HepG2 (cell line): ENCODE results near the gene ERMARD. TPM values are rescaled to one million over a fixed set of nuclear protein-coding genes. Genes with fewer than 3 reads are reported as not detected.

Source experiments
- CBX5 ChIP-seq: sonication (generic); formaldehyde crosslinking; IDR thresholded peaks from 2 replicates; pipeline ENCODE4 v1.4.0; 2020; ENCODE audit warnings: missing genetic modification reagents, borderline replicate concordance
- CREB1 ChIP-seq, 2 experiments: fragments of 450-650 bp in 1 of 2; IDR thresholded peaks; 2 replicates each; pipeline ENCODE4 v1.6.1; 2016 to 2017; ENCODE audit warnings: control low read depth in 1 of 2, mild to moderate bottlenecking in 1 of 2, missing compliant biosample characterization in 1 of 2, missing genetic modification characterization in 1 of 2
- HNF4A ChIP-seq: sonication (generic); formaldehyde crosslinking; IDR thresholded peaks from 2 replicates; pipeline ENCODE4 v1.4.0; 2020; ENCODE audit warnings: missing genetic modification reagents
- NFYB ChIP-seq: sonication (generic); formaldehyde crosslinking; IDR thresholded peaks from 2 replicates; pipeline ENCODE4 v1.4.0; 2020; ENCODE audit warnings: missing genetic modification reagents
- NPAS2 ChIP-seq: sonication (generic); formaldehyde crosslinking; IDR thresholded peaks from 2 replicates; pipeline ENCODE4 v1.8.0; 2022; ENCODE audit warnings: mild to moderate bottlenecking, missing genetic modification reagents, borderline replicate concordance
- SNAPC2 ChIP-seq: sonication (generic); formaldehyde crosslinking; IDR thresholded peaks from 2 replicates; pipeline ENCODE4 v1.8.1; 2022; ENCODE audit warnings: mild to moderate bottlenecking, missing genetic modification reagents
- TAF1 ChIP-seq: sonication (generic); formaldehyde crosslinking; IDR thresholded peaks from 2 replicates; pipeline ENCODE4 v1.4.0; 2020; ENCODE audit warnings: missing genetic modification reagents
- ZBTB38 ChIP-seq: sonication (generic); formaldehyde crosslinking; IDR thresholded peaks from 2 replicates; pipeline ENCODE4 v1.5.1; 2020; ENCODE audit warnings: mild to moderate bottlenecking, missing genetic modification reagents
- ZNF138 ChIP-seq: sonication (generic); formaldehyde crosslinking; IDR thresholded peaks from 2 replicates; pipeline ENCODE4 v1.5.0; 2020; ENCODE audit warnings: mild to moderate bottlenecking, low read depth, missing genetic modification reagents
- ZNF616 ChIP-seq: sonication (generic); formaldehyde crosslinking; IDR thresholded peaks from 2 replicates; pipeline ENCODE4 v1.5.0; 2020; ENCODE audit warnings: low read depth, mild to moderate bottlenecking, missing genetic modification reagents
- ZNF629 ChIP-seq: sonication (generic); formaldehyde crosslinking; conservative IDR thresholded peaks from 2 replicates; pipeline ENCODE4 v1.5.0; 2020; ENCODE audit warnings: missing genetic modification reagents
- ZSCAN20 ChIP-seq: sonication (generic); formaldehyde crosslinking; IDR thresholded peaks from 2 replicates; pipeline ENCODE4 v1.4.0; 2020; ENCODE audit warnings: missing genetic modification reagents, mild to moderate bottlenecking, borderline replicate concordance
- polyA plus RNA-seq, 8 experiments: library from polyadenylated mRNA; depleted of rRNA in 3 of 8; stranded (reverse) in 7 of 8; unstranded in 1 of 8; fragments of >200 nt; fragmentation: Illumina TruSeq in 4 of 8; extraction: Trizol in 4 of 8; gene quantifications; 2 replicates each; pipeline versions ENCODE4 v1.2.1 to v1.2.3, GENCODE V29; 2011 to 2016; ENCODE audit warnings: low read depth in 4 of 8, missing spikeins in 1 of 8, mixed read lengths in 1 of 8; ENCODE audit not compliant: insufficient read depth in 1 of 8
- total RNA-seq, 5 experiments: library from RNA; depleted of rRNA; stranded (reverse); fragments of >200 nt; fragmentation: Illumina TruSeq; extraction: Trizol; gene quantifications; 2 replicates each; pipeline ENCODE4 v1.2.3, GENCODE V29; 2016; ENCODE audit warnings: low read depth in 1 of 5
- TF ChIP-seq, protein P1 (sequence below): sonication (generic); formaldehyde crosslinking; IDR thresholded peaks from 2 replicates; pipeline ENCODE4 v1.4.0; 2020; ENCODE audit warnings: mild to moderate bottlenecking, missing genetic modification reagents
- TF ChIP-seq, protein P2 (sequence below): fragments of 450-650 bp; IDR thresholded peaks from 2 replicates; pipeline ENCODE4 v1.6.1; 2017; ENCODE audit warnings: mild to moderate bottlenecking
- TF ChIP-seq, protein P3 (sequence below): sonication (generic); formaldehyde crosslinking; conservative IDR thresholded peaks from 2 replicates; pipeline ENCODE4 v1.4.0; 2020; ENCODE audit warnings: missing genetic modification reagents

Gene ERMARD
- total and polyA plus RNA-seq, 2 of the 13 experiments (the other 11 are each of a cell fraction or from before 2014, with no cell fraction given): 8.8 to 10.7 TPM

DNA sequence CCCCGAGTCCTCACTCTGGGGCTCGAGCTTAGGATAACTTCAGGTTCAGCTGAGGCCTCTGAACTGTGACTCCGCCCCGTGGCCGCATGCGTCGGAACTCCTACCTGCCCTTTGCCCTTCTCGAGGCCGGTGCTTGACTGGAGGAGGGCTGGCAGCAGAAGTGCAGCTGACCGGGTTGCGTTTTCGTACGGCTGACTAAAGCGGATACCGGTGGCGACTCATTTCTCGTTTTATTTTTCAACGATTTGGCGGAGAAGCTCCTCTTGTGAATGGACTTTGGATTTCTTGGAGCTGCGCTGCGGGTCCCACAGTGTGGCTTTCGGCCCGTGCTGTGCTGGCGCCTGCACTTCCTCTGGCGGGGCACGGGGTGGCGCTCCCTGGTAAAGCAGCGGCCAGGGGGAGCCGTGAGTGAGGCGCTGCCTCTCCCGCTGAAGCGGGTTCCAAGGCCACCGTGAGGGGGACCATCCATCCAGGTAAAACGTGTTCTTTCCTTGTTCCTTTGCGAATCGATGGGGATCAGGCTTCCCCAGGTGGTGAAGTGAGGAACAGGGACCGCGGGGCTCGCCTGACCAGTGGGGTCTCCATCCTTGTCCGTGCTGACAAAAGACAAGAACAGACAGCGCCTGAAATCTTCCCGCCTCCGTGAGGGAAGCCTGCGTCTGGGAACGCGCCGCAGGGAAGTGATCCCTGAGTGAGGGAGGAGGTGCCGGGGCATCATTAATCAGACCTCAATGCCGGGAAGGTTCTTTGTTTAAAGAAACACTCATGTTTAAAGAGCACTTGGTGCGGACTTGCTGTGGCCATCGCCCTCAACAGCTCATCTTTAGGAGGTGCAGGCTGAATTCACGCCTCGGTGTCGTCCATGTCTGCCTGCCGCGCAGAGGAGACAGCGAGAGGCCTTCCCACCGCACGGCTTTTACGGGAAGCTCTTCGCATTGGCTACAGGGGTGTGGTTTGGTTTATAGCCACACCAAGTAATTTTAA, 38.8 kb downstream of the ERMARD start (continued):
- TF ChIP-seq, protein P1, sequence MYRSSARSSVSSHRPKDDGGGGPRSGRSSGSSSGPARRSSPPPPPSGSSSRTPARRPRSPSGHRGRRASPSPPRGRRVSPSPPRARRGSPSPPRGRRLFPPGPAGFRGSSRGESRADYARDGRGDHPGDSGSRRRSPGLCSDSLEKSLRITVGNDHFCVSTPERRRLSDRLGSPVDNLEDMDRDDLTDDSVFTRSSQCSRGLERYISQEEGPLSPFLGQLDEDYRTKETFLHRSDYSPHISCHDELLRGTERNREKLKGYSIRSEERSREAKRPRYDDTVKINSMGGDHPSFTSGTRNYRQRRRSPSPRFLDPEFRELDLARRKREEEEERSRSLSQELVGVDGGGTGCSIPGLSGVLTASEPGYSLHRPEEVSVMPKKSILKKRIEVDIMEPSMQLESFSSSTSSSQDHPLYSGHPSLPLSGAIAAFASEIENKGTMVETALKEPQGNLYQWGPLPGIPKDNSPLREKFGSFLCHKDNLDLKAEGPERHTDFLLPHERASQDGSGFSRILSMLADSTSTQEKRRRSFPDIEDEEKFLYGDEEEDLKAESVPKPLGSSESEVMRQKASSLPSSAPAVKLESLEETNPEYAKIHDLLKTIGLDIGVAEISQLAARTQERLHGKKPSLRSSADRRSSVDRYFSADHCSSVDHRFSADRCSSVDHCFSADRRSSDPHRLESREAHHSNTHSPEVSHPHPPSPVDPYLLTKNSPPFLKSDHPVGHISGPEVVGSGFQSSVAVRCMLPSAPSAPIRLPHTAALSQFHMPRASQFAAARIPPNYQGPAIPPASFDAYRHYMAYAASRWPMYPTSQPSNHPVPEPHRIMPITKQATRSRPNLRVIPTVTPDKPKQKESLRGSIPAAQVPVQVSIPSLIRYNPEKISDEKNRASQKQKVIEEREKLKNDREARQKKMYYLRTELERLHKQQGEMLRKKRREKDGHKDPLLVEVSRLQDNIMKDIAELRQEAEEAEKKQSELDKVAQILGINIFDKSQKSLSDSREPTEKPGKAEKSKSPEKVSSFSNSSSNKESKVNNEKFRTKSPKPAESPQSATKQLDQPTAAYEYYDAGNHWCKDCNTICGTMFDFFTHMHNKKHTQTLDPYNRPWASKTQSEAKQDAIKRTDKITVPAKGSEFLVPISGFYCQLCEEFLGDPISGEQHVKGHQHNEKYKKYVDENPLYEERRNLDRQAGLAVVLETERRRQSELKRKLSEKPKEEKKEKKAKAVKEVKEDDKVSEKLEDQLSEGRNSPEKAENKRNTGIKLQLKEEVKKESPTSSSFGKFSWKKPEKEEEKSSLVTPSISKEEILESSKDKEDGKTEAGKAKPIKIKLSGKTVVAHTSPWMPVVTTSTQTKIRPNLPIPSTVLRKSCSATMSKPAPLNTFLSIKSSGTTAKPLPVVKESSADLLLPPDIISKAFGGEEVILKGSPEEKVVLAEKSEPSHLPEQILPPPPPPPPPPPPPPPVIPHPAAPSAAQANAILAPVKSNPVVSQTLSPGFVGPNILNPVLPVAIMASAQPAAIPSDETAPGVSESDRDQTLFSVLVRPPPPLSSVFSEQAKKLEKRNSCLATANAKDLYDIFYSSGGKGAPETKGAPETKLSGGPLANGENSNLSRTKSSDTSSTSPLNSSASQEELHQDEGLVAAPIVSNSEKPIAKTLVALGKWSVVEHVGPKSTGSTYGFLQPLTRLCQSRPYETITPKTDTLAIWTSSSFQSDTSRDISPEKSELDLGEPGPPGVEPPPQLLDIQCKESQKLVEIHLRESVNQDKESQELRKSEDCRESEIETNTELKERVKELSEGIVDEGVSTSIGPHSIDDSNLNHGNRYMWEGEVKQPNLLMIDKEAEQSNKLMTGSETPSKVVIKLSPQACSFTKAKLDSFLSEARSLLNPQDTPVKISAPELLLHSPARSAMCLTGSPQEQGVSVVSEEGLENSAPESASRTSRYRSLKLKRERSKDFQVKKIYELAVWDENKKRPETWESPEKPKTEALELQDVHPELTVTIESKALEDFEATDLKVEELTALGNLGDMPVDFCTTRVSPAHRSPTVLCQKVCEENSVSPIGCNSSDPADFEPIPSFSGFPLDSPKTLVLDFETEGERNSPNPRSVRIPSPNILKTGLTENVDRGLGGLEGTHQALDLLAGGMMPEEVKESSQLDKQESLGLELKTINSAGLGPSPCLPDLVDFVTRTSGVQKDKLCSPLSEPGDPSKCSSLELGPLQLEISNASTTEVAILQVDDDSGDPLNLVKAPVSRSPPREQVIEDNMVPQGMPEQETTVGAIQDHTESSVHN (CRISPR knock-in tag): no peak
- TF ChIP-seq ZNF138 (CRISPR knock-in tag): peak; percentile 69; the same call in 1 of the 2 replicates
- peak; percentile 88 for TF ChIP-seq HNF4A (CRISPR knock-in tag)
- peak; percentile 19; the same call in 1 of the 2 replicates for TF ChIP-seq ZNF629 (CRISPR knock-in tag)
- no peak for TF ChIP-seq NPAS2 (CRISPR knock-in tag)
- TF ChIP-seq ZNF616: no peak; the same call in 1 of the 2 replicates
- no peak for TF ChIP-seq NFYB (CRISPR knock-in tag)
- TF ChIP-seq SNAPC2 (CRISPR knock-in tag): 0 out of 2 replicates have a peak, but pooled peaks have one; percentile 56
- TF ChIP-seq CREB1 (IDR thresholded peaks at IDR 0.05): no peak
- 0 out of 2 replicates have a peak, but pooled peaks have one; percentile 23 for TF ChIP-seq CREB1 (CRISPR knock-in tag; IDR thresholded peaks at IDR 0.05)
- TF ChIP-seq, protein P2, sequence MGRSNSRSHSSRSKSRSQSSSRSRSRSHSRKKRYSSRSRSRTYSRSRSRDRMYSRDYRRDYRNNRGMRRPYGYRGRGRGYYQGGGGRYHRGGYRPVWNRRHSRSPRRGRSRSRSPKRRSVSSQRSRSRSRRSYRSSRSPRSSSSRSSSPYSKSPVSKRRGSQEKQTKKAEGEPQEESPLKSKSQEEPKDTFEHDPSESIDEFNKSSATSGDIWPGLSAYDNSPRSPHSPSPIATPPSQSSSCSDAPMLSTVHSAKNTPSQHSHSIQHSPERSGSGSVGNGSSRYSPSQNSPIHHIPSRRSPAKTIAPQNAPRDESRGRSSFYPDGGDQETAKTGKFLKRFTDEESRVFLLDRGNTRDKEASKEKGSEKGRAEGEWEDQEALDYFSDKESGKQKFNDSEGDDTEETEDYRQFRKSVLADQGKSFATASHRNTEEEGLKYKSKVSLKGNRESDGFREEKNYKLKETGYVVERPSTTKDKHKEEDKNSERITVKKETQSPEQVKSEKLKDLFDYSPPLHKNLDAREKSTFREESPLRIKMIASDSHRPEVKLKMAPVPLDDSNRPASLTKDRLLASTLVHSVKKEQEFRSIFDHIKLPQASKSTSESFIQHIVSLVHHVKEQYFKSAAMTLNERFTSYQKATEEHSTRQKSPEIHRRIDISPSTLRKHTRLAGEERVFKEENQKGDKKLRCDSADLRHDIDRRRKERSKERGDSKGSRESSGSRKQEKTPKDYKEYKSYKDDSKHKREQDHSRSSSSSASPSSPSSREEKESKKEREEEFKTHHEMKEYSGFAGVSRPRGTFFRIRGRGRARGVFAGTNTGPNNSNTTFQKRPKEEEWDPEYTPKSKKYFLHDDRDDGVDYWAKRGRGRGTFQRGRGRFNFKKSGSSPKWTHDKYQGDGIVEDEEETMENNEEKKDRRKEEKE: no peak
- peak; percentile 80; the same call in 1 of the 2 replicates for TF ChIP-seq CBX5 (CRISPR knock-in tag)
- peak; percentile 62 for TF ChIP-seq TAF1 (CRISPR knock-in tag)
- TF ChIP-seq ZSCAN20 (CRISPR knock-in tag): no peak
- peak; percentile 83 for TF ChIP-seq ZBTB38 (CRISPR knock-in tag)
- TF ChIP-seq, protein P3, sequence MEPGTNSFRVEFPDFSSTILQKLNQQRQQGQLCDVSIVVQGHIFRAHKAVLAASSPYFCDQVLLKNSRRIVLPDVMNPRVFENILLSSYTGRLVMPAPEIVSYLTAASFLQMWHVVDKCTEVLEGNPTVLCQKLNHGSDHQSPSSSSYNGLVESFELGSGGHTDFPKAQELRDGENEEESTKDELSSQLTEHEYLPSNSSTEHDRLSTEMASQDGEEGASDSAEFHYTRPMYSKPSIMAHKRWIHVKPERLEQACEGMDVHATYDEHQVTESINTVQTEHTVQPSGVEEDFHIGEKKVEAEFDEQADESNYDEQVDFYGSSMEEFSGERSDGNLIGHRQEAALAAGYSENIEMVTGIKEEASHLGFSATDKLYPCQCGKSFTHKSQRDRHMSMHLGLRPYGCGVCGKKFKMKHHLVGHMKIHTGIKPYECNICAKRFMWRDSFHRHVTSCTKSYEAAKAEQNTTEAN (CRISPR knock-in tag): no peak
